ENCODE results near the gene STOML2.
"Not testable (repeated sequence)": the region's sequence is repeated elsewhere in the genome, so short reads cannot be mapped to it uniquely, and the experiment has no call there.

The STOML2 gene, protein sequence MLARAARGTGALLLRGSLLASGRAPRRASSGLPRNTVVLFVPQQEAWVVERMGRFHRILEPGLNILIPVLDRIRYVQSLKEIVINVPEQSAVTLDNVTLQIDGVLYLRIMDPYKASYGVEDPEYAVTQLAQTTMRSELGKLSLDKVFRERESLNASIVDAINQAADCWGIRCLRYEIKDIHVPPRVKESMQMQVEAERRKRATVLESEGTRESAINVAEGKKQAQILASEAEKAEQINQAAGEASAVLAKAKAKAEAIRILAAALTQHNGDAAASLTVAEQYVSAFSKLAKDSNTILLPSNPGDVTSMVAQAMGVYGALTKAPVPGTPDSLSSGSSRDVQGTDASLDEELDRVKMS

GRCh38 chr9:35102769-35103659 is at the start of gene STOML2:
TSS of gene STOML2 (minus strand) at chr9:35103131. CDS start at chr9:35103094, 37 bp downstream.
- FAIRE-seq: peak; percentile 94

GRCh38 chr9:35147941-35148563 is 45.1 kb upstream of the STOML2 start:
- not testable (repeated sequence) for FAIRE-seq

DNA sequence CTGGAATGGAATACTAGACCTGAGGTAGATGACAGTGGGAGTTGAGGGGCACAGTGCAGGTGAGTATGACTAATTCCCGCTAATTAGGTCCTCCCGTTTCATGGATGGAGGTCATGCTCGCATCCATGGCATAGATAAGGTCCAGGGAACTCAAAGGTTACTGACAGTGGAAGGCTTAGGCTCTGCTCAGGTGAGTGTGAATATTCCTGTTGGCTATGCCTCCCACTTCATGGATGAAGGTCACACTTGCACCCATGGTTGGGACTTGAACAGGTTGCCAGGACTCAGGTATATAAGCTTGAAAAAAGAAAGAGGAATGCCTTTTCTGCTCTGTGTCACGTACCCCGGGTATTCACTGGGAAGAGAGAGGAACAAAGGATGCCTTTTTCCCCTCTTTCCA is 39.1 kb upstream of the STOML2 start:
- FAIRE-seq: no peak

DNA sequence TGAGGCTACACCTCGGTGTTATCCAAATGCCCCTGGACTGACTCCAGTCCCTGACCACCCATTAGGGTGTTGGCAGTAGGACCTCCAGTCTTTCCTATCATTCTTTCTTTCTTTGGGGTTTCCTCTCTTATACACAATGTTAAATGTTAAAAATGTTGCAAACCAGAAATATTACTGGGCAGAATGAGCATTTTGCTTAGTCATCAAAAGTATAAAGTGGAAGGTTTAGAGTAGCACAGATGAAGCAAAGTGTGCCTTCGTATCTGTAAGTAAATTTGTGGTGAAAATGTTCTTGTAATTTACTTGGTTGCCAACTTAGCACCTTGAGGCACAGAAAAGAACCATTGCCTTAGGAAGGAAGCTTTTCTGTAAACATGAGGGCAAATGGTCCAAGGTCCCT is 37.2 kb upstream of the STOML2 start:
- FAIRE-seq: no peak

DNA sequence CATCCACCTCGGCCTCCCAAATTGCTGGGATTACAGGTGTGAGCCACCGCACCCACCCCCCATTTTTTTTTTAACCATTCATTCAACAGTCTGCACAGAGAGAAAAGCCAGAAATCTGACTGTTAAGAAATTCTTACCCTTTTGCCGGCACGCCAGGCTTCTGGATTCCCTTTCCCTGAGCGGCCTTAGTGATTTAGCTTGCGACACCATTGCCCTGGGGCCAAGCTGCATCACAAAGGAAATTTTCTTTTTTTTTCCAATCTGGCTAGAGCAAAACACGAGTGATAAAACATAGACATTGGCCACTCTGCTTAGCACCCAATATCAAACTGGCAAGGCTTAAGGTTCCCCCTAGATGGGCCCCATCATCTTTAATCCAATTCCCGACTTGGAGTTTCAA is 33.9 kb upstream of the STOML2 start:
- no peak for FAIRE-seq

- no peak for FAIRE-seq
These were observed 33.1 kb upstream of the STOML2 start for GRCh38 chr9:35135988-35136387.

DNA sequence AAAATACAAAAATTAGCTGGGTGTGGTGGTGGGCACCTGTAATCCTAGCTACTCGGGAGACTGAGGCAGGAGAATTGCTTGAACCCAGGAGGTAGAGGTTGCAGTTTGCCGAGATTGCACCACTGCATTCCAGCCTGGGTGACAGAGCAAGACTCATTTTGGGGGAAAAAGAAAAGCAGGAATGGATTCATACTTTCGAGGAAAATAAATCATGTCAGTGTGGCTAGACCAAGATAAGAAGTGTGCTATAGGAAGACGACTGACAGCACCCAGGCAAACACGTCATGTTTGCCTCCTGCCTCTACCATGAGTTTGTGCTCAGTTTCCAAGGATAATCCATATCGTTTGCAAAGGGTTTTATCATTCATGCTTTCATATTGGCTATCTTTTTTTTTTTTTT is 32.0 kb upstream of the STOML2 start:
- no peak for FAIRE-seq

DNA sequence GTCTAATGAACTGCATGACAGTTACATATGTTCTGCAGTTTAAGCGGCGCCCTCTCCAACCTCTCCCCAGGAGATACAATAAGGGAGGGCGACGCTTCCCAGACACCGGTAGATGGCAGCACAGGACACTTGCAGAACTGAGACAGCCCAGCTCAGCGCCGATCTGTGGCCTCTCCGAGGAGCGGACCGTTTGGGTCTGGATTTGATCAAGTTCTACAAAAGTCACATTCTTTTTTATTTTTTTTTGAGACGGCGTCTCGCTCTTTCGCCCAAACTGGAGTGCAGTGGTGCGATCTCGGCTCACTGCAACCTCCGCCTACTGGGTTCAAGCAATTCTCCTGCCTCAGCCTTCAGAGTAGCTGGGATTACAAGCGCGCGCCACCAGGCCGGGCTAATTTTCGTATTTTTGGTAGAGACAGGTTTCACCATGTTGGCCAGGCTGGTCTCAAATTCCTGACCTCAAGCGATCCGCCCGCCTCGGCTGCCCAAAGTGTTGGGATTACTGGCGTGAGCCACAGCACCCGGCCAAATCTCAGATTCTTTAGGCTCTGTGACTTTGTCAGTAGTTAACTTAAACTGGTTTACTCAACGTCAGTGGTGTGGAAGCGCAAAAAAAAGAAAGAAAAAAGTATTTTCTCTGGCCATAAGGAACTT is 14.1 kb upstream of the STOML2 start:
- FAIRE-seq: peak; percentile 87

DNA sequence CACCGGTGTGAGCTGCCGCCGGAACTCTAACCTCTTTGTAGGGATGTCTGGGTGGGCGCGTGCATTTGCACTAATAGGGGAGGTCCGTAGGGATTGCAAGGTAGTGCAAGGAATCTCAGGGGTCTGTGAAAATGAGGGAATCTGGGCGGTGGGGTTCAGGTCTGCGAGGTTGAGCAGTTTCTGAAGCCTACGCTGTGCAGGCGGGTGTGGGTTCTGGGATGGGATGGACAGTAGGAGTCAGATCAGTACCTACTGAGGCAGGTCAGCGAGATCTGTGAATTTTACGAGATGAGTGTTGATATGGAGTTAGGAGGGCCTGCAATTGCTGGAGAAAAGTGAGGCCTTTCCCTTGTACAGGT is 13.6 kb upstream of the STOML2 start:
- no peak for FAIRE-seq

GRCh38 chr9:35115680-35116538 is 13.0 kb upstream of the STOML2 start, which contains the start of gene ATOSB:
TSS of gene ATOSB (minus strand) at chr9:35115862. CDS start at chr9:35108274, 7,588 bp downstream.
- peak; percentile 96 for FAIRE-seq

DNA sequence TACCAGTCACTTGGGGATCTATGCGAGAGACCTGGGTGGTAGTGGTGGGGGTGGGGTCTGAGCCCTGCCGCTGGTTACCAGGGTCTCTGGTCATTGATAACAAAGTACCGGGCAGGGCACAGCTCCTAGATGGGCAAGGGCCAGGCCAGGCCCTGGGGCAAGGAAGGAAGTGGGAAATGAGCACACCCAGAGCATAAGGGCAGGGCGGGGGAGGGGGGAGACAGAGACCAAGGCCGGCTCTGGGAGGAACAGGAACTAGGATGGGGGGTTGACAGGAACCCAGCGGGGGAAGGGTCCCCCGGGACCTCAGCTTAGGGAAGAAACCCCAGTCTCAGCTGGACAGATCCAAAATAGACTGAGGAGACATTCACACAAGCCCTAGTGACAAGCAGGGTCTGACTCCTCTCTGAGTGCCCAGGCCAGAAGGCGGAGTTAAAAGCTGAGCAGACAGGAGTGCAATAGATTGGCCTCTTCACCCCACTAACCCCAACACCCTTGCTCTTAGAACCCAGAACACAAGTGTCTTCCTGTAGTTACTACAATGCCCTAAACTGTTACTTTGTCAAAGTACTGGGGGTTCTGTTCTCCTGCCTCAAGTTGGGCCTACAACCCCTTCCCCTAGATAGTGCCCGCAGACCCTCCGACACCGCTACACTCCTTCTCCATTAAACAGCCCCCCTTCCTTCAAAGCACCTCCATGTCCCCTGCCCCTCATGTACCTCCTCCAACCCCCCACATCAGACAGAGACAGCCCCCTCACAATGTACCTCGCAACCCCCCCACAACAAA is 12.1 kb upstream of the STOML2 start:
- FAIRE-seq: no peak

GRCh38 chr9:35114113-35114839 is 11.3 kb upstream of the STOML2 start:
- peak; percentile 92 for FAIRE-seq

DNA sequence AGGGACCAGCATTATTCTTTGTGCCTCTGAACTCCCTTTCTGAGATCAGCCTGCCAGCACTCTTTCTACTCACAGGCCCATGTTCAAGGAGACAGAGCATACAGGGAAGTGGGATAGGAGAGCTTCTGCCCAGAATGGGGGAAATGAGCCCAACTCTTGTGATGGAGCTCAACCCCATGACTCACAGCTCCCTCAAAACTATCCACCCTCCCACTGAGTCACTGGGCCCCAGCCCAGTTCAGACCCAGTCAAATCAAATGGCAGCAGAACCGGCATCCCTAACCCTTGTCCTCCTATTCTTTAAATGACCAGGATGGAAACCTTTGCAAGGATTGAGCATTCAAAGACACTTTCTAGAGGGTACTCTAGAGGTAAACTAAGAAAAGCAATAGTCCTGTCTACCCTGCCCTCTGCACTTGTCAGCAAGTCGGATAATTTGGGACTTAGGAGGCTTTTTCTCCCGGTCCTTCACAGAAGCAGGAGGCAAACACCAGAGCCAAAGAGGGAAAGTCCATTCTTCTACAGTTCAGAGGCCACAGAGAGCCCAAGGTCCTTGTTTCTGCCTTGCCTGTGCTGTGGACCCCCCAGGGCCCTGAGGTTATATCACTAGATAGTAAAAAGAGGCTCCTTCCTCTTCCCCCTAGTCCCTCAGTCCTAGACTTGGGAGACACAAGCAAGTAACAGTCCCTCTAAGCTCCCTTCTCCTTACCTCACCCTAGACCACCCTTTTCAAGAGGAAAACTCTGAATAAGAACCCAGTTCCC is 9.5 kb upstream of the STOML2 start:
- FAIRE-seq: no peak

GRCh38 chr9:35111001-35111933 is 8.3 kb upstream of the STOML2 start:
- peak; percentile 96 for FAIRE-seq

- no peak for FAIRE-seq
These were observed 7.4 kb upstream of the STOML2 start for GRCh38 chr9:35110327-35110761.

DNA sequence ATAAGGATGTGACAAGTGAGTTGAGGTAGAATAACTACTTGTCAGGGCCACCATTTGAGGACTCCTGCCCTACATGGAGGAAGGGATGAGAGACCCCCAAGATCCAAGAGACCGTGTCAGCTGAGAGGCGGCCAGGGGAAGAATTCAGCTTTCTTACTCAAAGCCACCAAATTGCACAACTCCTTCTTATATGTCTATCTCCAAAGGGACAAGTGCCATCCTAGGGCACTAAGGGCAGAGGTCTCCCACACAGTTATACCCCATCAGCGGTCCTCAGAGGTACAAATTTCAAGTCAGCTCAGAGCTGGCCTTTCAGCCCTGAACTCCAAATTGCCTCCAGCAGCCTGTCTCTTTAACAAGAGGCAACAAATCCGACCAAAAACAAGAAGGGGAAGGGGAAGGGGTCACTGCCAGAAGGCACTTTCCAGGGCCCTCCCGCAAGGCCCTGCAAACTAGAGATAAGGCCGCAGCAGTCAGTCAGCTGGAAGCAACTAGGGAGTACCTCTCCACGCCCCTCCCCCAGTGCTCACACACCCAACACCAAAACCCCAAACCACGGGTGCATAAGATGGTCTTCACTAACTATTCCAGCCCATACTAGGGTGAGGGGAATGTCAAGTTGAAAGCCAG is 6.1 kb upstream of the STOML2 start:
- FAIRE-seq: no peak

DNA sequence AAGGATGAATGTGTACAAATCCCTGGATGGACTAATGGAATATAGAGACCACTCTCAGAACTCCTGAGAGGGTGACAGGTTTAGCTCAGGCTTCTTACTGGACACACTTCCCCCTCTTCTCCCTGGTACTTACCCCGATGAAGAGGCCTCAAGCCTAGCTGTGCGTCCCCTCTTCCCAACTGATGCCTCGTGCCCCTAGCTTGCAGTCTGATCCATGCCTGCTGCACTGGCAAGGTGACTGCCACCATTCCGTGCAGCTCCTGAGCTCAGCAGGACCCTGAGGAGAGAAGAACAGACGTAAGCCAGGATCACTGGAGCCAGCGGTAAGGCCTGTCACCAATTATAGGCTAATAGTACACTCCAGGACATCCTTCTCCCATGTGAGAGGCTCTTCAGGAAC is 5.5 kb upstream of the STOML2 start:
- no peak for FAIRE-seq
